Hematopoietic multipotent progenitor cell treated with erythropoietin and hydrocortisone succinate and interleukin-3 and kit ligand, for 17 days (in vitro differentiated cells): Measurements from ENCODE around the gene TRIP4.
"Not testable (repeated sequence)": the region's sequence is repeated elsewhere in the genome, so short reads cannot be mapped to it uniquely, and the experiment has no call there.

Experiments
- DNase-seq: peaks from one replicate; pipeline ENCODE4 v3.0.0-alpha.2; 2015; ENCODE audit warnings: low spot score

TRIP4 gene

DNA sequence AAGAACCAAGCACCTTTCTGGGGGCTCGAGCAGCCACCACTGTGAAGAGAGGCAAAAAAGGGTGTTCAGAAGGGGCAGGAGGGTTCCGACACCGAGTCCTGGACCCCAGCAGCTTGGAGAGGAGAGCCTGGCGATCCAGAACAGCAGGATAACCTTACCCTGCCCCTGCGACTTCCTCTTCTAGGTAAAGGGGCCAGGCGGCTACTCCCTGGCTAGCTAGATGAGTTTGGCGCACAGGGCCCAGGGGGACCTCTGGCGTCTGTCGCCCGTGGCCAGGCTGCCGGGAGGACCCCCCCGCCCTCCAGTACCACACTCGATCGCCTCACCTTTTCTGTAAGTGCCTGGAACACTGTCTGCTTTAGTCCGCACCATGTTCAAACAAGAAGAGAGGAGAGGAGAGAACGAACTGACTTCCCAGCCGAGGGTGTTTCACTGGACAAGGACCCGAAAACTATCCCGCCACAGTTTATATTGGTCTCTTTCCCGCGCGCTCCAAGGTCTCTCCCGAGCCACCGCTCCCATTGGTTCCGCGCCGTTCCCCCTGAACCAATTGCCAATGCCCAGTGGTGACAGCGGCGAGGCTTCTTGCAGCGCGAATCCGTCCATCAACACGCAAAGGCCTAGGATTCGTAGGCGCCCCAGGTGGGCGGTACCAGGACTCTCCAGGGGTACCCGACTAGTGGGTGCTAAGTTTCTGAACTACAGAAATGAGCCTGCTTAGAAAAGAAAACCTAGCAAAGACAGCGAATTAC is 6.5 kb upstream of the TRIP4 start, which contains the start of gene PCLAF:
Gene PCLAF (minus strand): TSS at position 442 of the 752 bp plus-strand sequence. CDS start 70 bp downstream, at position 372.
- peak; percentile 84 for DNase-seq

DNA sequence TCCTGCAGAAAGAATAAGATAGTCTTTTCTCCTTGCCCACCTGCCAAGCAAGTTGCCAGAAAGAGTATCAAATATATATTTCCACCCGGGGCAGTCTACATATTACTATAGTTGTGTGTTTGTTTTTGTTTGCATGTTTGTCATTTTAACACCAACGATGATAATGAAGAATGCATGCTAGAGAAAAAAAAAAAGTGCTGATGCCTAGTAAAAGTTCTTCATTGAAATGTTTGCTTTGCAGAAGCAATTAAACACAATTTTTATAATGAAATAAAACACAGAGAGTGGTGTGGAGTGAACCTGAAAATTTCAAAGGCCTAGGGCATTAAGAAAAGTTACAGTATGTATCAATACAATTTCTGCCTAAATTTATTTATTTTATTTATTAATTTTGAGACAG is 3.9 kb upstream of the TRIP4 start:
- no peak for DNase-seq

DNA sequence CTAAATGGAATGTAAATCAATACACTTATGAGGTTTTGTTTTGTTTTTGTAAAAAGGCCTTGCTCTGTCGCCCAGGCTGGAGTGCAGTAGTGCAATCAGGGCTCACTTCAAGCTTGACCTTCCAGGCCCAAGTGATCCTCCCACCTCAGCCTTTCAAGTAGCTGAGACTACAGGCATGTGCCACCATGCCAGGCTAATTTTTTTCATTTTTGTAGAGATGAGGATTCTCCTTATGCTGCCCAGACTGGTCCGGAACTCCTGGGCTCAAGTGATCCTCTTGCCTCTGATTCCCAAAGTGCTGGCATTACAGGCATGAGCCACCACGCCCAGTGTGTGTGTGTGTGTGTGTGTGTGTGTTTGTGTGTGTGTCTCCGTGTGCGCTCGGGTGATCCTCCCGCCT is 1.3 kb upstream of the TRIP4 start:
- DNase-seq, result no peak

DNA sequence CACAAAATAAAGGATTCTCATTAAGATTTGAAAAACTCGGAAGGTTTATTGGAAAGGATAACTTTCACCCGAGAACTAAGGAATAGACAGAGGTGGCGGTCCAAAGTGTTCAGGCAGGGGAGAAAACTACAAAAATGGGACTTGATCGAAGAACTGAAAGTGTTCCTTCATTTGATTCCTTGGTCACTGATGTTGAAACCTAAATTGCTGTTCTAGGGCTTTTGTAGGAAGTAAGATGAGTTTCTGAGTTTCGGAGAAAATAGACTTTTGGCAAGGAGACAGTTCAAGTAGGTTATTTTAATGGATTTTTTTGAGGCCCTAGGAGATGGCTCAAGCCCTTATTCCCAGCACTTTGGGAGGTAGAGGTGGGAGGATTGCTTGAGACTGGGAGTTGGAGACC is 1.4 kb downstream of the TRIP4 start:
- DNase-seq, result no peak

DNA sequence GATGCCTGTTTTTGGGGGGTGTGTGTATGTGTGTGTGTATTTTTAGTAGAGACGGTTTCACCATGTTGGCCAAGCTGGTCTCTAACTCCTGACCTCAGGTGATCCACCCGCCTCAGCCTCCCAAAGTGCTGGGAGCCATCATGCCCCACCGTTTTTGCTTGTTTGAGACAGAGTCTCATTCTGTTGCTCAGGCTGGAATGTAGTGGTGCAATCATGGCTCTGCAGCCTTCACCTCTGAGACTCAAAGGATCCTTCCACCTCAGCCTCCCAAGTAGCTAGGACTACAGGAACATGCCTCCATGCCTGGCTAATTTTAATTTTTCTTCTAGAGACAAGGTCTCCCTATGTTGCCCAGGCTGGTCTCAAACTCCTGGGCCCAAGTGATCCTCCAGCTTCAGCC is 4.8 kb downstream of the TRIP4 start:
- DNase-seq, result not testable (repeated sequence)

DNA sequence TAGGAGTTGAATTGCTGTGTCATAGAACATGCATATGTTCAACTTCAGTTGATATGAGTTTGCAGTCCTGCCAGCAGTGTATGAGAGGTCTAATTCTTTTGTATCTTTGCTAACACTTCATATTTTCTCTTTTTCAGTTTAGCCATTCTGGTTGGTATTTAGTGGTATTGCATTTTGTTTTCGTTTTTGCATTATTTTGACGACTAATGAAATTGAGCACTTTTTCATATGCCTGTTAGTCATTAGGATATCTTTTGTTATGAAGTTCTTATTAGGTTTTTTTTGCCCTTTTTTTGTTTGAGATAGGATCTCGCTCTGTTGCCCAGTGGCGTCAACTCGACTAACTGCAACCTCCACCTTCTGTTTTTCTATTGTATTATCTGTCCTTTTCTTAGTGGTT is 9.2 kb downstream of the TRIP4 start:
- DNase-seq, result no peak

DNA sequence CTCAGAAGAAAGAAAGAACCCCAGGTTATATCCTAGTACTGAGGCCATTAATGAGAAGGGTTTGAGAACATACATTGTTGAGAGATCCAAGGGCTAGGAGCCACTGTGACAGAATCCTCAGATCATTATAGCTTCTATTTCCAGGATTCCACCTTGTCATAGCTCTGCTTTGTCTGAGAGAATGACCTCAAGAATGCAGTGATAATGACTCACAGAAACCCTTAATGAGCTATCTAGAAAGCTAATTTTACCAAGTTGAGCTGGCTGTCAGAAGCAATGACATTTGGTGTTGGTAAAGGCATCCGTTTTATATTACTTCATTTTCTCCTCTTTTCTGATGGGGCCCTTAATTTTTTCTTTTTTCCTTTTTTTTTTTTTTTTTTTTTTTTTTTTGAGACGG is 10.9 kb downstream of the TRIP4 start:
- no peak for DNase-seq

DNA sequence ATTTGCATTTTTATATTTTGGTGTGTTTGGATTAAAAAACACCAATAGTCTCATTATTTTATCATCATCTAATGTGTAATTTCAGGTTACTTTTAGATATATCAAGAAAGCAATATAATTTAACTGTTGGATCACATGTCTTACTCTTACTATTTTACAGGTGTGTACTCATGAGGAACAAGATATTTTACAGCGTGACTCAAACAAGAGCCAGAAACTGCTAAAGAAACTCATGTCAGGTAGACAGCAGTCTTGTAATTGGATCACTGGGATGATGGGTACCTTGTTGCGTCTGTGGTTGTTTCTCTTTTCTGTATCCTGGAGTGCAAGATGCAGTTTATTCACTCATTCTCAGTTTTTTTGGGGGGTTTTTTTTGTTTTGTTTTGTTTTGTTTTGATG is 12.9 kb downstream of the TRIP4 start:
- no peak for DNase-seq

DNA sequence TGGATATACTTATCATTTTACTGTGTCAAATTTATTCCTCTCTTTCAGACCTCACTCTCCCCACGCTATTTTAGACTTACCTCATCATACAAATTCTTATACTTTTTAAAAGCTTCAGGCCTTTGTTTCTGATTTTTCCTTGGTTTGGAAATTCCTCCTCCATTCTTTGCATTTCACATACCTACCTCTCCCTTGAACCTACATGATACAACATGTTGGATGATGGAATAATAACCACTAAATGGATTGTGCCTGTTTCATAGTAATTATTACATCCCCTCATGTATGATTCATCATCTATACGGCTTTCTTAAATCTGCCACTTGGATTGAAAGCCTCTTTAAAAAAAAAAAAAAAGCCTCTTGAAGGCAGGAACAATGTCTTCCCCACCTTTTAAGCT is 24.6 kb downstream of the TRIP4 start:
- DNase-seq, result no peak

DNA sequence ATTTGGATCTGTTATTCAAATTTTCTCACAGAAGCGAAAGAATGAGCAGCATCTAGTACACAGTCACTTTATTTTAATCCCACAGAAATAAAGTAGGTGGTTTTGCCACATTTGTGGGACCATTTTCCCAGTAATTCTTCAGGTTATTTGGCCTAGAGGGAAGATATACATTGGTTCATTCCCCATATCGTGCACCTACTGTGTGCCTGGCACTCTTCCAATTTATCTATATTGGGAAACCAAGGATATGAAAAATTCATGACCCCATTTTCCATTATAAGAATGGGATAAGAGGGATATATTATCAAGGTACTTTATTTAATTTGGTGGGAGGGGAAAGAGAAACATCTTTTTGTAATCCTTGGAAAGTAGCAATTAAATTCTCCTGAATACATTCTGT is 35.1 kb downstream of the TRIP4 start:
- DNase-seq, result no peak

DNA sequence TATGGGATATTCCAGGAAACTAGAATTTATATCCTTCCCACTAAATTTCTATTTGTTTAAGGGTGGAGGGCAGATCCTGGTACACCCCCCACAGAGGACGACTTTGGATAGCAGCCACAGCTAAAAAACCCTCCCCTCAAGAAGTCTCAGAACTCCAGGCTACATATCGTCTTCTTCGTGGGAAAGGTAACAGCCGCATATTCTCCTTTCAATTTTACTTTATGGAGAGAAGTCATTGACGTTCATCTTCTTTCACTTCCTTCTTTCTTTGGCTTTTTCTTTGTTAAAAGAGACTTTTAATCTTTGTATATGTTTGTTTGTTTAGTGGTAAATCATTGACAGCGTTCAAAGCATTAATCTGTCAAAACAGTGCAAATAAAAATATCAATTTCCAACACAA is 36.3 kb downstream of the TRIP4 start:
- no peak for DNase-seq

DNA sequence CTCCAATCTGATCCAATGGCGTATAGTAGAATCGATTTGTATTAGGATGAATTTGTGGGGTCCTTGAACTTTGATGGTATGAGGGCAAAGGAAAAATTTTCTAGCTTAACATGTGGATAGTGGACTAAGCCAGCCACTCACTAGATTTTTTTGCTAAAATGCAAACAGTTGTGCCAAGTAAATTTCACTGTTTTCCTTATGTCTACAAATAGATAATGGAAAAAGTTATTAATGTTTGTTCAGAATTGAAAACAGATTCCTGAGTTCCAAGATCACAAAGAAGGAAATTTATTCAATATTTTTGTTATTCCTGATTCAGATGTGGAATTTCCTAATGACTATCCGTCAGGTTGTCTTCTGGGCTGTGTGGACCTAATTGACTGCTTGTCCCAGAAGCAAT is 37.6 kb downstream of the TRIP4 start:
- no peak for DNase-seq

DNA sequence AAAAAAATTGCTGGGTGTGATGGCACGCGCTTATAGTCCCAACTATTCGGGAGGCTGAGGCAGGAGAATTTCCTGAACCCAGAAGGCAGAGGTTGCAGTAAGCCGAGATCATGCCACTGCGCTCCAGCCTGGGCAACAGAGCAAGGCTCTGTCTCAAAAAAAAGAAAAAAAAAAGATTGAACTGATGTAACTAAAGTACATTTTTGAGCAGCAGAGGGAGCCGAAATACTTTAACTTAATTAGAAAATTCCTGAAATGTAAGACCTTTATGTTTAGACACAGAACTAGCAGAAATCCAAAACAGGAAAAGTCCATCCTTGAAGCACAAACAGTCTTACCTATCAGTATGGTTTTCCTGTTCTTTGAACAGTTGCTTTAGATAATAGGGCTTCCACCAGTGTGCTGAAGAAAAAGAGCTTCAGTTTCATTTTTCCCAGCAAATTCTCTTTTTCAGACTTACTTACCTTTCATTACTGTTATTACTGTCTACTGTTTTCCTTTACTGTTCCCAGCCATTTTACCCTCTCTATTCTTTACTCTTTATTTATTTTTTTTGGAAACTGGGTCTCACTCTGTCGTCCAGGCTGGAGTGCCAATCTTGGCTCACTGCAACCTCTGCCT is 39.3 kb downstream of the TRIP4 start:
- DNase-seq, result peak; percentile 4

DNA sequence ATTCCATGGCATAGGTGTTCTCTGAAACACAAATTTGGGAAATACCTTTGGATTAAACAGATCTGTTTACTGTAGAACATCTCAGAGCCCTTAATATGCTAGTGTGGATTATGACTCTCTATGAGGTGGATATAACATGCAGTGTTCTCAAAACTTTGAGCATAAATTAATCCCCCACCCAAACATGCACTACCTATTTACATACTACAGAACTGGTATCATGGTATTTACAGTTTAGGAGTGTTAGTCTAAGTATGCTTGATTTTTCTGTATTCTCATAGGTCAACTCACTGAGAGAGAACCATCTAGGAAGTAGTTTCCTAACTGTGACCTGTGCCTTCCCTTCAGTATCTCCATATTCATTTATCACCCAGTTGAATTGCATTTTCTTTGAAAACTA is 41.8 kb downstream of the TRIP4 start:
- DNase-seq, result no peak

DNA sequence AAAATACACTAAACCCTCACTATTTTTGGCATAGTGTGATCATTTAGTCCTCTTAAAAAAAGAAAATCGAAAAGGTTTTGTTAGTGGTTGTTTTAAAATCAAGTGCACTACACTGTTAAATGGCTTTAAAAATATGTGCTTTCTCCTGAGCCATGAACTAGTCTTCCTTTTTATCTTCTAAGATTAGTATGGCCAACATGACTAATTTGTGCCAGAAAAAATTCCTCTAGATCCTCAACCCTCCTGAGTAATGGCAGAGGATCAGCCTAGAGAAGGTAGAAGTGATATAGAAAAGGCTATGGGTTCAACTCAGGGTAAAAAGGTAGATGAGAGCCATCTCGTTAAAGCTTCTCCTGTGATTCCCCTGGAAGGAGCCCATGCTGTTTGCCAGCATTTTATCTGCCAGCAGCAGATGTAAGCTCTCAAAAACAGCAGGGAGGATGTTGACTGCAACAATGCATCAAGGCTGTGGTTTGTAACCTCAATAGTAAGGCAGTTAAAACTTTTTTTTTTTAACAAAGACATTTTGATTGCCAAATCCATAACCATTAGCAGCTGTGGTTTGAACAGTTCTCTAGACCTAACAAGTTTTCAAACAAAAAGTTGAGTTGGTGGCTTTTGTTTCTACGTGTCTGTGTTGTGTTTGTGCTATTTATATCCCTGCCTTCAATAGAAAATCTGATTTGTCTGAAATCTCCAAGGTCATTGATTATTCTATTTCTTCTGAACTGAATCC is 42.5 kb downstream of the TRIP4 start:
- DNase-seq, result no peak

DNA sequence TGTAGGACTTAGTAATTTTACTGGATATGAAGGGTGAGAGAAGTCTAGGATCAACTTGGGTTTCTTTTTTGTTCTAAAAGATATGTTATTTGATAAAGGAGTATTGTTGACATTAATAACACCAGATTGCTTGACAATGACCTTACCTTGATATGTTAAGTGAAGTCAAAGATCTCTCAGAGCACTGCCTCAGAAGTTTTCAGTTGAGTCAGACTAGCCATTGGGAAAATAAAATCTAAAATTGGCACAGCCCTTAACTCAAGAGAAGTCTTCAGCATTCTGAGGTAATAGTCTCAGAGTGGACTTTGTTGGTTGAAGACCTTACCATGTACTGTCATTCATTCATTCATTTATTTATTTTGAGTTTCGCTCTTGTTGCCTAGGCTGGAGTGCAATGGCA is 50.3 kb downstream of the TRIP4 start:
- no peak for DNase-seq

DNA sequence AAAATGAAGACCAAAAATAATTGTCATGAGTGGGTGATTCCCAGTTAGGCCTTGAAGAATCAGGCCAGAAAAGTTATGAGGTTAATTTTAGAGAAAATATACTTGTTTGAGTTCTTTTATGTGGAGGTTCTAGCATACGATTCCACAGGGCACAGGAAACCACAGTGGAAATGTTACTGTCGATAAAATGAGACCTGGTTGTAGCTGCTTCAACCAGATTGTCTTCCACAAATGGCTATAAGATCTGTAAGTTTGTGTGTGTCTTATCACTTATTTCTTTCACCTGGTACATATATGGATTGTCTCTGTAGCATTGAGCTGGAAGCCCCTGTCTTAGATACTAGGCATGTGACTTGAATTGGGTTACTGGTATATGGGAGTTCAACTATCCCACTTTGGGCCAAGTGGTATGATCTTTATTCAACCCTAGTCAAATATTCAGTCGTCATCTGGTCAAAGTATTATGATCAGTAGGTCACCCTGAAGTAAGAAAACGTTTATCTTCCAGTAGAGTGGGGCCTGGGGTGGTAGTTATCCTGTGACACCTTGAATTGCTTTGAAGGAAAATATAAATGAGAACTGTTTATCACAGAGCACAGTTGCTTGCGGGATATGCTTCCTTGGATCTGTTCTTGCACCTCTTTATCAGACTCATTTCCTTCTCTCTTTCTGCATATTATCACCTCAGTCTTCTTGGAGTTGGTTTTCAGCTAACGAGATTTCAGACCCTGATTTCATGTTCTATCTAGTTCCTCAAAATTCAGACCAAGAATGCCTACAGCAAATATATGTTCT is 51.2 kb downstream of the TRIP4 start:
- DNase-seq, result no peak

DNA sequence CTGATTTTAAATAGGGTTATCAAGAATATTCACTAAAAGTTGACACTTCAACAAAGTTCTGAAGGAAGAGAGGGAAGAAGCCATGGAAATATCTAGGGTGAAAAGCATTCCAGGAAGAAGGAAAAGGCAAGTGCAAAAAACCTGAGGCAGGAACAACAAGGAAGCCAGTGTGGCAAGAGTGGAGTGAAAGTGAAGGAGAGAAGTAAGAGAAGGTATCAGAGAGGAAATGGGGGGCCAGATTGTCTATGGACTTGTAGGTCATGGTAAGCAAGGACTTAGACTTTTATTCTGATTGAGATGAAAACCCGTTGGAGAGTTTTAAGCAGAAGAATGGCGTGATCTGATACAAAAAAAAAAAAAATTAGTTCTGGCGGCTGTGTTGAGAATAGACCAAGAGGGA is 54.2 kb downstream of the TRIP4 start:
- no peak for DNase-seq

DNA sequence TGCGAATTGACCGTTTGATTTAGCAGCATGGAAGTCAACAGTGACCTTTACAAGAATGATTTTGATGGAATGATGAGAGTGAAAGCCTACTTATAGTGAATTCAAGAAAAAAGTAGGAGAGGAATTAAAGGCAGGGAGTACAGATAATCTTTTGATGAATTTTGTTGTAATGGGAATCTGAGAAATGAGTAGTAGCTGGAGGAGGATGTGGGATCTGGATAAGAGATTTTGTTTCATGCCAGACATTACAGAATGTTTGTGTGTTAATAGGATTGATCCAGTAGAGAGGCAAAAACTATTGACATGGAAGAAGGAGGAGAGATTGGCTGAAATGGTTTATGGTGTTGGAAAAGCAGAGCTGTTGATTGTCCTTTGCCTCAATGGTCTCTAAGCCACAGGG is 55.4 kb downstream of the TRIP4 start:
- DNase-seq, result no peak

DNA sequence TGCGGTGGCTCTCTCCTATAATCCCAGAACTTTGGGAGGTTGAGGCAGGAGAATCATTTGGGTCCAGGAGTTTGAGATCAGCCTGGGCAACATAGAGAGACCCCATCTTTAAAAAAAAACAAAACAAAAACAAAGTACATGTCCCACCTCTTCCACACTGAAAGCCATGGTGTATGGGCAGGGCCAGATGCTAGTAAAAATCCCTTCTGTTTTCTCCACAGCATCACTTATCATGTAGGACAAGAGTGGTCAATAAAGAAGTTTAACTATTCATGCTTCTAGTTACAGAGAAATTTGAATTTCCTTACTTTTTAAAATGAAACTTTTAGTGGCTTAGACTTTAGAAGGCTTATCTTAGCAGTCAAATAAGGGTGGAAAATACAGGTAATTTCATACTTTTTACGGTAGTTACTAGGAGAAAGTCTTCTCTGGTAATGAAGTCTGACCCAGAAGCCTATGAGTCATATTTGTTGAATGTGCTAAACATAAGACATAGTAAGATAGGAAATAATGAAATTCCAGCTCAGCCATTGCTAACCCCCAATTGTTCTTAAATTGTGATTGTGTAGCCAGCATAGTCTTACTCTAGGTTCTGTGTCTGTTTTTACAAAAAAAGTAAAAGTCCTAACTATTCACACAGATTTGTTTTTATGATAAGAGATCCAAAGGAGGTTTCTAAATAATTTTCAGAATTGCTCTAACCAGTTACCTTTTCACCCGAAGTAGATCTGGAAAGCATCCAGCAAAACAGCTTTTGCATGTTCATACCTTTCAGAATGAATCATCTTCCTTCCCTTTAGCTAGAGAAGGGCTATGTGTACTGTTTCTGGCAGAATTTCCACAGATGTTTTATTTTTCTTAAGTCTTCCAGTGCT is 56.3 kb downstream of the TRIP4 start:
- no peak for DNase-seq

DNA sequence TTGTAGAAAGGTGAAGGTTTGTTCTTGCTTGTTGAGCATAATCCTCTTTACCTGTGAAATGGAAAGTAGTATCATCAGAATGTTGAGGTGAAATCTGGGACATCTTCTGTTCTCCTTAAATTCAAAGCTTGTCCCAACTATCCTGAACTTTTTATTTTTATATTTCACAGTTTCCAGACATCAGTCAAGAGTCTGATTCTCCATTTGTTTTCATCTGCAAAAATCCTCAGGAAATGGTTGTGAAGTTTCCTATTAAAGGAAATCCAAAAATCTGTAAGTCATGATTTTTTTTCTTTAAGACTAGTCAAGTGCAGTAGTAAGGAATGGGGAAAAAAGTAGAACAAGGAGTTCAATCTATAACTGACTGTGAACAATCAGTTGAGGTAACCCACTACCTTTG is 57.2 kb downstream of the TRIP4 start:
- no peak for DNase-seq
